Endothelial cell of umbilical vein (primary cell): ENCODE results near the gene PHB1. TPM values are rescaled to one million over a fixed set of nuclear protein-coding genes. Genes with fewer than 3 reads are reported as not detected.

ENCODE experiments used
- BruUV-seq: library from RNA; stranded (reverse); fragments of 400-500 nt; replicated peaks from 2 replicates; lab custom pipeline; 2021; lab: Mats Ljungman, UMichigan
- CTCF ChIA-PET: fragments of 300-600, 350-600 bp; sonication (Branson Sonifier 250); formaldehyde crosslinking; loops from one replicate; lab custom pipeline; 2021; ENCODE audit warnings: antibody characterized with exemption, inconsistent platforms; lab: Charles Lee
- POLR2A ChIA-PET: fragments of 300-600, 350-600 bp; sonication (Branson Sonifier 250); formaldehyde crosslinking; loops from one replicate; lab custom pipeline; 2021; ENCODE audit warnings: antibody characterized with exemption, inconsistent platforms; lab: Charles Lee
- DNase-seq: peaks from one replicate; pipeline ENCODE4 v3.0.0-alpha.2; 2011; ENCODE audit warnings: low read depth, low spot score
- FAIRE-seq: peaks from 2 replicates; lab custom pipeline; 2011; peaks lifted over from hg19 to GRCh38; lab: Jason Lieb, UNC
- H2AFZ ChIP-seq: 2 replicates; pipeline ENCODE4 v1.6.0; 2012; ENCODE audit warnings: low read depth, low read length, control low read depth, inconsistent platforms
- H3K27ac ChIP-seq: 2 replicates; pipeline ENCODE4 v1.5.1; 2011; ENCODE audit warnings: low read depth, mild to moderate bottlenecking, control low read depth, low read length, moderate library complexity; ENCODE audit not compliant: insufficient read depth
- H3K27me3 ChIP-seq, 2 experiments: 2 replicates each; pipeline versions ENCODE4 v1.6.0 to v1.6.1; 2011; ENCODE audit warnings: low read length in 2 of 2, mixed read lengths in 1 of 2; ENCODE audit not compliant: control insufficient read depth in 2 of 2, insufficient read depth in 2 of 2
- H3K36me3 ChIP-seq, 2 experiments: 2 replicates in 1 of 2; 3 replicates in 1 of 2; pipeline ENCODE4 v1.5.1; 2011; ENCODE audit warnings: low read length in 2 of 2, mild to moderate bottlenecking in 1 of 2, moderate library complexity in 1 of 2; ENCODE audit not compliant: control insufficient read depth in 2 of 2, insufficient read depth in 2 of 2; ENCODE audit errors: extremely low read depth in 1 of 2
- H3K4me1 ChIP-seq: 3 replicates; pipeline ENCODE4 v1.5.1; 2011; ENCODE audit warnings: mild to moderate bottlenecking, low read length; ENCODE audit not compliant: control insufficient read depth, insufficient read depth; ENCODE audit errors: extremely low read depth
- H3K4me2 ChIP-seq: 2 replicates; pipeline ENCODE4 v1.6.1; 2011; ENCODE audit warnings: low read length, control low read depth, mixed read lengths; ENCODE audit not compliant: insufficient read depth
- H3K4me3 ChIP-seq, 3 experiments: fragments of 200-600 bp in 1 of 3; sonication (generic), shearing (Covaris generic) in 1 of 3; replicated peaks in 1 of 3; 2 replicates each; pipeline ENCODE4 v1.5.1; 2011 to 2016; ENCODE audit warnings: control low read depth in 3 of 3, low read length in 3 of 3, mild to moderate bottlenecking in 2 of 3, inconsistent platforms in 1 of 3, low read depth in 1 of 3, moderate library complexity in 1 of 3; ENCODE audit not compliant: insufficient read depth in 1 of 3
- H3K79me2 ChIP-seq: 2 replicates; pipeline ENCODE4 v1.6.0; 2012; ENCODE audit warnings: low read length, inconsistent platforms; ENCODE audit not compliant: control insufficient read depth, insufficient read depth
- H3K9ac ChIP-seq: replicated peaks from 2 replicates; pipeline ENCODE3; 2011; ENCODE audit warnings: low read length, control low read depth; ENCODE audit not compliant: insufficient read depth; ENCODE audit errors: extremely low read depth
- H3K9me1 ChIP-seq: replicated peaks from 3 replicates; pipeline ENCODE4 v1.6.0; 2011; ENCODE audit warnings: mild to moderate bottlenecking, low read length; ENCODE audit not compliant: control insufficient read depth, insufficient read depth; ENCODE audit errors: extremely low read depth
- H3K9me3 ChIP-seq: replicated peaks from 2 replicates; pipeline ENCODE4 v1.5.1; 2012; ENCODE audit warnings: low read length, inconsistent platforms; ENCODE audit not compliant: control insufficient read depth, insufficient read depth
- H4K20me1 ChIP-seq: replicated peaks from 2 replicates; pipeline ENCODE3; 2011; ENCODE audit warnings: mild to moderate bottlenecking, low read length; ENCODE audit not compliant: control insufficient read depth, insufficient read depth; ENCODE audit errors: extremely low read depth
- FOS ChIP-seq: IDR thresholded peaks from 2 replicates; pipeline ENCODE4 v1.6.1; 2011; ENCODE audit warnings: mild to moderate bottlenecking, low read length, moderate library complexity, borderline replicate concordance; ENCODE audit not compliant: insufficient read depth
- GATA2 ChIP-seq: IDR thresholded peaks from 2 replicates; pipeline ENCODE4 v1.7.0; 2011; ENCODE audit warnings: low read depth, mild to moderate bottlenecking, moderate library complexity, mixed read lengths, low read length; ENCODE audit not compliant: insufficient read length, insufficient read depth
- JUN ChIP-seq: IDR thresholded peaks from 2 replicates; pipeline ENCODE4 v1.6.1; 2011; ENCODE audit warnings: borderline replicate concordance, low read depth; ENCODE audit not compliant: insufficient read length, insufficient read depth
- MAX ChIP-seq: IDR thresholded peaks from 2 replicates; pipeline ENCODE4 v1.6.1; 2011; ENCODE audit not compliant: insufficient read depth, insufficient read length
- POLR2AphosphoS5 ChIP-seq: IDR thresholded peaks from 2 replicates; pipeline ENCODE4 v1.6.1; 2012; ENCODE audit warnings: low read depth, mild to moderate bottlenecking, control low read depth, low read length, moderate library complexity; ENCODE audit not compliant: insufficient read depth
- dilution Hi-C: fragments of 300-500 bp; cut with MboI; formaldehyde crosslinking; loops from one replicate; pipeline ENCODE4 v1.15.0; 2019; ENCODE audit warnings: low sequenced_read_pairs; ENCODE audit not compliant: extremely low pct_ligation_motif_present
- intact Hi-C: fragments of 100-400 bp; cut with micrococcal nuclease; formaldehyde crosslinking; loops from one replicate; pipeline ENCODE4 v1.10.0; 2022
- polyA plus RNA-seq, 4 experiments: library from polyadenylated mRNA; depleted of rRNA in 3 of 4; stranded (reverse) in 3 of 4; unstranded in 1 of 4; fragments of >200 nt; gene quantifications; 2 replicates each; pipeline versions ENCODE4 v1.2.1 to v1.2.3, GENCODE V29; 2011 to 2012; ENCODE audit warnings: missing spikeins in 1 of 4
- total RNA-seq: library from RNA; stranded (reverse); gene quantifications from 2 replicates; pipeline ENCODE4 v1.2.3, GENCODE V29; 2021
- TF ChIP-seq, protein P1 (sequence below), 2 donors: IDR thresholded peaks; 1 replicate in 1 of 2; 2 replicates in 1 of 2; pipeline ENCODE4 v1.5.1; 2011; ENCODE audit warnings: low read length in 2 of 2, mild to moderate bottlenecking in 2 of 2, moderate library complexity in 2 of 2, control low read depth in 1 of 2, inconsistent platforms in 1 of 2, low read depth in 1 of 2; ENCODE audit not compliant: insufficient read depth in 1 of 2; ENCODE audit errors: extremely low read depth in 1 of 2

Gene PHB1
- total and polyA plus RNA-seq, 2 donors (not counting 3 experiments of a cell fraction or from before 2014, with no cell fraction given) = 222 to 287 TPM

- POLR2A ChIA-PET = no interaction called here
These were observed 38.0 kb upstream of the PHB1 start for GRCh38 chr17:49452661-49453060.

DNA sequence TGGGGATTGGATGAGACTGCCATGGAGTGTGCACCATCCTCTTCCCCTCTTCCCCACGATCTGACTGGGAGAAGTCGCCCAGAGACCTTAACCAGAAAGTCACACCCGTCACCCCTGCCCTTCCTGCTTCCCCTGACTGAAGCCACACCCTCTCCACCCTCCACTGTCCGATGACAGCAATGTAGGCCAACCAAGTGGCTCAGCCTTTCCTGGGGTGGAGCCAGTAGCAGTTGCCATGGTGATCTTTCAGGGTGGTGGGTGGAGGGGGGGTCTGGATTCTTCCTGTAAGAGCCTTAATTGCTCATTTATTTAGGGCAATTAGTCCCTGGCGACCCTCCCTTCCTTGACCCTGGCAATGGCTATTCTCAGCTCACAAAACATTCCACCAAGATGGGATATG lies 37.5 kb upstream of the PHB1 start:
- POLR2A ChIA-PET = no interaction called here
- no peak for FAIRE-seq
- no peaks in the 10 kb centered on the region for H4K20me1 ChIP-seq

More at GRCh38 chr17:49452661-49453060, 38.0 kb upstream of the PHB1 start:
- no peaks in the 10 kb centered on the region for H4K20me1 ChIP-seq
- CTCF ChIA-PET = interaction anchor here (0.6 kb wide), 1 partner anchor 105 kb away, joined by 3 read pairs; no protein-coding TSS in a partner anchor
- no peak overlapping the region for H3K4me3 ChIP-seq
- DNase-seq (no peak), FAIRE-seq (no peak)
- no peak for TF ChIP-seq MAX
- TF ChIP-seq, protein P1, sequence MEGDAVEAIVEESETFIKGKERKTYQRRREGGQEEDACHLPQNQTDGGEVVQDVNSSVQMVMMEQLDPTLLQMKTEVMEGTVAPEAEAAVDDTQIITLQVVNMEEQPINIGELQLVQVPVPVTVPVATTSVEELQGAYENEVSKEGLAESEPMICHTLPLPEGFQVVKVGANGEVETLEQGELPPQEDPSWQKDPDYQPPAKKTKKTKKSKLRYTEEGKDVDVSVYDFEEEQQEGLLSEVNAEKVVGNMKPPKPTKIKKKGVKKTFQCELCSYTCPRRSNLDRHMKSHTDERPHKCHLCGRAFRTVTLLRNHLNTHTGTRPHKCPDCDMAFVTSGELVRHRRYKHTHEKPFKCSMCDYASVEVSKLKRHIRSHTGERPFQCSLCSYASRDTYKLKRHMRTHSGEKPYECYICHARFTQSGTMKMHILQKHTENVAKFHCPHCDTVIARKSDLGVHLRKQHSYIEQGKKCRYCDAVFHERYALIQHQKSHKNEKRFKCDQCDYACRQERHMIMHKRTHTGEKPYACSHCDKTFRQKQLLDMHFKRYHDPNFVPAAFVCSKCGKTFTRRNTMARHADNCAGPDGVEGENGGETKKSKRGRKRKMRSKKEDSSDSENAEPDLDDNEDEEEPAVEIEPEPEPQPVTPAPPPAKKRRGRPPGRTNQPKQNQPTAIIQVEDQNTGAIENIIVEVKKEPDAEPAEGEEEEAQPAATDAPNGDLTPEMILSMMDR (IDR thresholded peaks at IDR 0.05; ENCODE audit: extremely low read depth in 1 of 2, insufficient read depth in 1 of 2, low read depth in 1 of 2, low read length in 2 of 2) = no peak
- TF ChIP-seq FOS = no peak
- no peaks in the 10 kb centered on the region for H3K79me2 ChIP-seq
- no peak overlapping the region for H3K9ac ChIP-seq
- peaks cover 15 to 16% of the 10 kb centered on the region in 2 experiments for H3K27me3 ChIP-seq
- intact Hi-C loops = no loop called here
- no peak overlapping the region for H3K4me2 ChIP-seq
- H2AFZ ChIP-seq = no peak overlapping the region
- BruUV-seq = no TSS peak
- H3K9me3 ChIP-seq = no peaks in the 10 kb centered on the region
- H3K36me3 ChIP-seq = no peaks in the 10 kb centered on the region
- no peak overlapping the region for H3K27ac ChIP-seq
- dilution Hi-C loops = no loop called here
- H3K4me1 ChIP-seq = no peaks in the 10 kb centered on the region
- H3K9me1 ChIP-seq = no peaks in the 10 kb centered on the region

More for the DNA sequence above, 37.5 kb upstream of the PHB1 start:
- no TSS peak for BruUV-seq
- DNase-seq = no peak
- TF ChIP-seq GATA2 (no peak), POLR2AphosphoS5 (no peak), JUN (no peak), FOS (no peak)
- TF ChIP-seq, protein P1 (IDR thresholded peaks at IDR 0.05; ENCODE audit: extremely low read depth in 1 of 2, insufficient read depth in 1 of 2, low read depth in 1 of 2, low read length in 2 of 2) = no peak
- Histone ChIP-seq H3K9me1 (no peaks in the 10 kb centered on the region), H3K27ac (no peak overlapping the region), H3K9ac (no peak overlapping the region), H3K9me3 (no peaks in the 10 kb centered on the region), H3K4me3 (no peak overlapping the region), H3K4me1 (no peaks in the 10 kb centered on the region), H2AFZ (no peak overlapping the region), H3K36me3 (no peaks in the 10 kb centered on the region), H3K4me2 (no peak overlapping the region), H3K79me2 (no peaks in the 10 kb centered on the region), H3K27me3 (peaks cover 11 to 13% of the 10 kb centered on the region in 2 experiments)
- CTCF ChIA-PET = interaction anchor here (0.6 kb wide), 1 partner anchor 105 kb away, joined by 3 read pairs; no protein-coding TSS in a partner anchor
- dilution Hi-C loops = no loop called here
- intact Hi-C loops = no loop called here
